Tibial nerve (tissue), 4 donors: ENCODE data around the gene PRORP. TPM values are rescaled to one million over a fixed set of nuclear protein-coding genes. Genes with fewer than 3 reads are reported as not detected.
A peak's percentile ranks its signal among the peaks of the same experiment; 100 is the strongest.

Source experiments
- DNase-seq, 2 donors: peaks; one replicate each; pipeline ENCODE4 v3.0.0-alpha.2; 2019; ENCODE audit warnings: low spot score in 2 of 2
- H3K27ac ChIP-seq, 4 donors: fragments of 200-600 bp; sonication (generic) in 3 of 4; one replicate each; pipeline ENCODE4 v1.5.1; 2017 to 2019; ENCODE audit warnings: mild to moderate bottlenecking in 1 of 4
- H3K27me3 ChIP-seq, 2 donors: fragments of 200-600 bp; sonication (generic) in 1 of 2; one replicate each; pipeline versions ENCODE4 v1.5.1 to v1.6.0; 2017 to 2019
- H3K36me3 ChIP-seq, 3 donors: fragments of 200-600 bp; sonication (generic); one replicate each; pipeline ENCODE4 v1.5.1; 2018 to 2019
- H3K4me1 ChIP-seq, 4 donors: fragments of 200-600 bp; sonication (generic) in 3 of 4; one replicate each; pipeline ENCODE4 v1.5.1; 2017 to 2019
- H3K4me3 ChIP-seq, 4 donors: fragments of 200-600 bp; sonication (generic) in 3 of 4; one replicate each; pipeline ENCODE4 v1.5.1; 2017 to 2019; ENCODE audit warnings: mild to moderate bottlenecking in 1 of 4, moderate library complexity in 1 of 4
- H3K9me3 ChIP-seq, 4 donors: fragments of 200-600 bp; sonication (generic) in 3 of 4; one replicate each; pipeline ENCODE4 v1.5.1; 2017 to 2019
- CTCF ChIP-seq, 5 experiments: fragments of 200-600 bp in 3 of 5; fragments of 450-650 bp in 2 of 5; sonication (generic) in 3 of 5; IDR thresholded peaks; one replicate each; pipeline ENCODE4 v1.5.1; 2016 to 2019; ENCODE audit warnings: antibody characterized with exemption in 5 of 5, mild to moderate bottlenecking in 3 of 5, moderate library complexity in 2 of 5
- EP300 ChIP-seq, 2 donors: sonication (generic); formaldehyde crosslinking; IDR thresholded peaks; one replicate each; pipeline ENCODE4 v1.6.1; 2017; ENCODE audit warnings: antibody characterized with exemption in 2 of 2, mild to moderate bottlenecking in 1 of 2
- POLR2A ChIP-seq, 2 donors: fragments of 450-650 bp; IDR thresholded peaks; one replicate each; pipeline ENCODE4 v1.6.1; 2017; ENCODE audit warnings: antibody characterized with exemption in 2 of 2, mild to moderate bottlenecking in 2 of 2, moderate library complexity in 2 of 2
- WGBS, 2 donors: methylation state at CpG; one replicate each; pipeline ENCODE4 v1.1.5; 2018; 5-methylcytosine and 5-hydroxymethylcytosine counted together
- total RNA-seq, 4 donors: library from RNA; depleted of rRNA; stranded (reverse); fragments of >200 nt; gene quantifications; one replicate each; pipeline ENCODE4 v1.1.0, GENCODE V29; 2016

PRORP gene
- total RNA-seq, 4 donors from 2014 or later: 20.5 to 31.2 (median 25.8) TPM

DNA sequence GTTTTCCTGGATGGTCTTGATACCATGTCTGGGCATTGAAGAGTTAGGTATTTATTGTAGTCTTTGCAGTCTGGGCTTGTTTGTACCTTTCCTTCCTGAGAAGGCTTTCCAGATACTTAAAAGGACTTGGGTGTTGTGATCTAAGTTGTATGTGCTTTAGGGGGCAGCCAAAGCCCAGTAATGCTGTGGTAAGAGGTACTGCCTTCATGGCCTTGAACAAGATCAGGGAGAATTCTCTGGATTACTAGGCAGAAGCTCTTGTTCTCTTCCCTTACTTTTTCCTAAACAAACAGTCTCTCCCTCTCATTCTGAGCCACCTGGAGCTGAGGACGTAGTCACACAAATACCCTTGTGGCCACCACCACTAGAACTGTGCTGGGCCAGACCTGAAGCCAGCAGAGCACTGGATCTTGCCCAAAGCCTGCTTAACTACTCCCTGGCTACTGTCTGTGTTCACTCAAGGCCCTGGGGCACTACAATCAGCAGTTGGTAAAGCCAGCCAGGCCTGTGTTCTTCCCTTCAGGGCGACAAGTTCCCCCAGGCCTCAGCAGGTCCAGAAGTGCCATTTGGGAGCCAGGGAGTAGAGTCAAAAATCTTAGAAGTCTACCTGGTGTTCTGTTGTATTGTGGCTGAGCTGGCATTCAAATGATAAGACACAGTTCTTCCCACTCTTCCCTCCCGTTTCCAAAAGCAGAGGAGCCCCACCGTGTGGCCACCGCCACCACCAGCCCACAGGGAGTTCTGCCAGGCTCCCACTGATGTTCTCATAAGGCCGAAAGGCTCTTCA is 11.4 kb downstream of the PRORP start:
- 78 to 79% methylated on average over 5 to 6 of the region's 6 CpGs for WGBS, 2 donors
- peaks cover 0 to 4% (median 0%) of the 10 kb centered on the region in 4 donors for H3K4me1 ChIP-seq
- H3K4me3 ChIP-seq: no peak overlapping the region
- H3K36me3 ChIP-seq: peaks cover 0 to 40% (median 0%) of the 10 kb centered on the region in 3 donors
- no peaks in the 10 kb centered on the region for H3K27me3 ChIP-seq
- H3K9me3 ChIP-seq: no peaks in the 10 kb centered on the region
- TF ChIP-seq EP300 (IDR thresholded peaks at IDR 0.05) (no peak), CTCF (IDR thresholded peaks at IDR 0.05) (no peak), POLR2A (IDR thresholded peaks at IDR 0.05) (no peak)
- DNase-seq: no peak
- no peak overlapping the region for H3K27ac ChIP-seq

DNA sequence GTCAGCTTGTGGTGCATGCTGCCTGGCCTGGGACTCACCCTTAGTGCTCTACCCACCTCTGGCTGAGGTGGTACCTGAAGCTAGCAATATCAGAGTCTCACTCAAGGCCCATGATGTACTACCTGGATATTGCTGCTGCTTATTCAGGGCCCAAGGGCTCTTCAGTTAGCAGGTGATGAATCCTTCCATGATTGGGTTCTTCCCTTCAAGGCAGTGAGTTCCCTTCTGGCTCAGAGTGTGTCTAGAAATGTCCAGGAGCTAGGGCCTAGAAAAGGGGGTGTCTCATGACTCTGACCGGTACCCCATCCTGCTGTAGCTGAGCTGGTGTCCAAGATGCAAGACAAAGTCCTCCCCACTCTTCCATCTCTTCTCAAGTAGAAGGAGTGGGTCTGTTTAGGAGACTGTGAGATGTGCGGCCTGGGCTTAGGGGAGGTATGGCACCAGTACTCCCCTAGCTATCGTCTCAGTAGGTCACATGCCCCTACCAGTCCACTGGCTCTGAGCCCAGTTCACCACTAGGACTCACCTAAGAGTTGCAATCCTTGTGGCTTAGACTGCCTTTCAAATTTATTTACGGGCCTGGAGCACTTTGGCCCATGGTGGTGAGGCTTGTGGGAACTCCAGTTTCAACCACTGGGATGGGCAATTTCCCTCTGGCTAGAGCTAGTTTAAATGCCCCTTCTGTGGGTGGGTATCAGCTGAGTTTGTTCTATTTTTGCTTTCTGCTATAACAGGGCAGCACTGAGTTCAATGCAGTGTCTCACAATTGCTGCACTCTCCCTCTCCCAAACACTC is 12.2 kb downstream of the PRORP start:
- Histone ChIP-seq H3K9me3 (no peaks in the 10 kb centered on the region), H3K27me3 (no peaks in the 10 kb centered on the region), H3K4me3 (no peak overlapping the region), H3K36me3 (peaks cover 0 to 43% (median 0%) of the 10 kb centered on the region in 3 donors), H3K4me1 (peaks cover 0 to 4% (median 0%) of the 10 kb centered on the region in 4 donors), H3K27ac (no peak overlapping the region)
- 81 to 83% methylated on average over 4 of the region's 4 CpGs for WGBS, 2 donors
- no peak for TF ChIP-seq POLR2A (IDR thresholded peaks at IDR 0.05)
- TF ChIP-seq EP300 (IDR thresholded peaks at IDR 0.05): no peak
- TF ChIP-seq CTCF (IDR thresholded peaks at IDR 0.05): no peak
- DNase-seq: no peak

DNA sequence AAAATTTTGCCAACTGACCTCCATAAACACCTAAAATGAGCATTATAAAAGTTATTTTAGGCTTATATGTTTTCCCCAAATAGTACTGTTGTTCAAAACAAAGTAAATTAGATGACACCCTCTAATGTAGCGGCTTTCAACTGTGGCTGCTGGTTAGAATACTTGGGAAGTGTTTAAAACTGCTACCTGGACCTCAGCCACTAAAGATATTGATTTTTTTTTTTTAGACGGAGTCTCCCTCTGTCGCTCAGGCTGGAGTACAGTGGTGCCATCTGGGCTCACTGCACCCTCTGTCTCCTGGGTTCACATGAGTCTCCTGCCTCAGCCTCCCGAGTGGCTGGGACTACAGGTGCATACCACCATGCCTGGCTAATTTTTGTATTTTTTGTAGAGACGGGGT is 16.2 kb downstream of the PRORP start:
- no peak for TF ChIP-seq EP300 (IDR thresholded peaks at IDR 0.05)
- TF ChIP-seq CTCF (IDR thresholded peaks at IDR 0.05): no peak
- TF ChIP-seq POLR2A (IDR thresholded peaks at IDR 0.05): no peak
- no peak for DNase-seq
- Histone ChIP-seq H3K36me3 (peaks cover 0 to 32% (median 0%) of the 10 kb centered on the region in 3 donors), H3K4me1 (peaks cover 0 to 4% (median 0%) of the 10 kb centered on the region in 4 donors), H3K4me3 (no peak overlapping the region), H3K27me3 (no peaks in the 10 kb centered on the region), H3K9me3 (no peaks in the 10 kb centered on the region), H3K27ac (no peak overlapping the region)
- 90 to 91% methylated on average over 3 to 5 of the region's 5 CpGs for WGBS, 2 donors

DNA sequence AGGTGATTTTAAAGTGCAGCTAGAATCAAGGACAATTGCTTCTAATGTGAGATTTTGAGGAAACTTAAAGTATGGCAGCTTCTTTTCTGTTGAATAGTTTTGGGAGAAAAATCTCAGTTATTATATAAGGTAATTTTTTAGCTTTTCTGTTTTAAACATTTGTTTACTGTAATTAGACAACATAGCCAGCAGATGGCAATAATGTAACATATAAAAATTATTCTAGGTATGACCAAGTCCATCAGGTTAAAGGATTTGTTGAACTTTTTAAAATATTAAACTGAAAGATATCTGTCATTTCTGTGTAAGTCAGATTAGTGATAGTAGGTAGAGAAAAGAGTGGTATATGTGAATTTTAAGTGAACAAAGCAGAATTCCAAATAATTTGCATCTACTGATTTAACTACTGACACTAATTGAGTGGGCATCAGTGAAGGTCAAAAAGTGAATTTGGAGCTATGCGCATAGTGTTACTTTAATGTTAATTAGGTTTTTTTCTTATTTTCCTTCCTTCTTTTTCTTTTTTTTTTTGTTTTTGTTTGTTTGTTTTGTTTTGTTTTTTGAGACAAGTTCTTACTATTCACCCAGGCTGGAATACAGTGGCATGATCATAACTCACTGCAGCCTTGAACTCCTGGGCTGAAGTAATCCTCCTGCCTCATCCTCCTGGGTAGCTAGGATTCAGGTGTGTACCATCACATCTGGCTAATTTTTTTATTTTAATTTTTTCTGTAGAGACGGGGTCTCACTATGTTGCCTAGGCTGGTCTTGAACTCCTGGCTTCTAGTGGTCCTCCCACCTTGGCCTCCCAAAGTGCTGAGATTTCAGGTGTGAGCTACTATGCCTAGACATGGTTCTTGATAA is 18.6 kb downstream of the PRORP start:
- peak overlapping the region in 1 of 4 donors; percentile 4 for H3K27ac ChIP-seq
- no peak for DNase-seq
- no peak overlapping the region for H3K4me3 ChIP-seq
- H3K27me3 ChIP-seq: no peaks in the 10 kb centered on the region
- TF ChIP-seq POLR2A (IDR thresholded peaks at IDR 0.05): no peak
- peak in 3 of 5 experiments; percentile 9 to 62 (median 48) for TF ChIP-seq CTCF (IDR thresholded peaks at IDR 0.05)
- H3K4me1 ChIP-seq: no peaks in the 10 kb centered on the region
- peaks cover 0 to 27% (median 0%) of the 10 kb centered on the region in 3 donors for H3K36me3 ChIP-seq
- 98 to 100% methylated on average over 2 of the region's 2 CpGs for WGBS, 2 donors
- H3K9me3 ChIP-seq: no peaks in the 10 kb centered on the region
